ENCODE measurements around the gene ATAD3A. TPM values are rescaled to one million over a fixed set of nuclear protein-coding genes. Genes with fewer than 3 reads are reported as not detected.
"Not testable (repeated sequence)": the region's sequence is repeated elsewhere in the genome, so short reads cannot be mapped to it uniquely, and the experiment has no call there.

Gene ATAD3A
- total RNA-seq, 1 experiment from 2014 or later: 55.8 TPM

- not testable (repeated sequence) for H3K27me3 ChIP-seq (ENCODE audit: insufficient read depth, low read length); H2BK15ac ChIP-seq (ENCODE audit: low read depth, low read length); H3K4me3 Mint-ChIP-seq; H3K4ac ChIP-seq (ENCODE audit: low read depth, low read length); H2BK20ac ChIP-seq (ENCODE audit: low read depth, low read length, poor library complexity, severe bottlenecking); H3K27ac Mint-ChIP-seq; H3K79me1 ChIP-seq (ENCODE audit: insufficient read depth, low read depth, low read length, poor library complexity, severe bottlenecking); H4K91ac ChIP-seq (ENCODE audit: insufficient read length, low read depth, low read length); H3K79me2 ChIP-seq (ENCODE audit: insufficient read depth, low read length); H2BK12ac ChIP-seq (ENCODE audit: insufficient read length, low read depth, low read length); H3K27ac ChIP-seq (ENCODE audit: insufficient read length, low read depth, low read length); H3K9me3 ChIP-seq (ENCODE audit: control insufficient read depth, low read depth, low read length); H3K27me3 Mint-ChIP-seq (ENCODE audit: low read depth); H3K9me3 Mint-ChIP-seq; H3K4me1 ChIP-seq (ENCODE audit: insufficient read depth, low read length); H3K9ac ChIP-seq (ENCODE audit: extremely low read depth, insufficient read length, low read length); H3K23ac ChIP-seq (ENCODE audit: insufficient read length, low read depth, low read length); H2AFZ ChIP-seq (ENCODE audit: low read length); H2AK5ac ChIP-seq (ENCODE audit: insufficient read length, low read length); H3K23me2 ChIP-seq (ENCODE audit: insufficient read length, low read depth, low read length, poor library complexity, severe bottlenecking); DNase-seq; H4K20me1 ChIP-seq (ENCODE audit: control insufficient read depth, insufficient read depth, insufficient read length); H3K14ac ChIP-seq (ENCODE audit: insufficient read depth, low read length); H3K56ac ChIP-seq (ENCODE audit: insufficient read length, low read depth, low read length); H3T11ph ChIP-seq (ENCODE audit: low read length); H2BK5ac ChIP-seq (ENCODE audit: insufficient read length, low read length); H4K5ac ChIP-seq (ENCODE audit: insufficient read length, low read depth, low read length); H4K8ac ChIP-seq (replicated peaks; ENCODE audit: insufficient read length, low read depth, low read length); H3K36me3 Mint-ChIP-seq (ENCODE audit: insufficient read depth in 1 of 3, low read depth in 3 of 3); H3K18ac ChIP-seq (ENCODE audit: insufficient read length, low read depth, low read length); H3K4me2 ChIP-seq (ENCODE audit: insufficient read depth, insufficient read length, low read length); H2BK120ac ChIP-seq (ENCODE audit: low read depth, low read length, poor library complexity, severe bottlenecking)
- WGBS (ENCODE audit: extremely low coverage, insufficient read length, low lambda C conversion rate): no CpG with 5 or more reads among the region's 21 CpGs
- peaks cover 12 to 19% of the 10 kb centered on the region in 2 experiments for H3K4me1 Mint-ChIP-seq
Measured at GRCh38 chr1:1509465-1509850, 2.5 kb upstream of the ATAD3A start.
